GM19099 (cell line): ENCODE data around the gene TBX5.

ENCODE experiments used
- POLR2A ChIP-seq: IDR thresholded peaks from 3 replicates; pipeline ENCODE4 v1.6.1; 2011; ENCODE audit warnings: low read depth; ENCODE audit not compliant: insufficient read length; ENCODE audit errors: extremely low read depth

Gene TBX5

DNA sequence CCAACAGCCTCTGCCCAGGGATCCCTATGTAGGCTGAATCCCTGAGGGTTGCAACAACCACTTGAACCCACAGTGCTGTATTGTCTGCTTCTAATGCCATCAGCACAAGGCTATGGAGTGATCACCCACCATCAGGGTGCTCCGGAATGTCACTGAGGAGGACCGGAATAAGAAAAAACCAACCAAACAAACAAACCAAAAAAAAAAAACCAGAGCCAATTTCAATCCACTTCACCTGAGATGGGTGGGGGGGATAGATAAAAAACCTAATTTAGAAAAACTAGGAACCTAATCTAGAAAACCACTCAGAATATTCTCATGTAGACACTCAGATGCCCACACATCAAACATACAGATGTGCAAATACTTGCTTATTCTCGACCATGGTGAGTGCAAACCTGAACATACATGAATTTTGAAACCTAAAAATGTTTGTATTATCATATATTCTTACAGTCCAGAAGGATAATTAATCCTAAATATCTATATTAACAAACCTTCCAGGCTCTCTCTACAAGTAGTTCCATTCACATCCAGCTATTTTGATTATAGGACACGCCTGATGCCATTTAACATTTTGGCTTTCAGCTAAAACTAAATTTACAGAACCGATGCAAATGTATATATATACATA, 3.7 kb downstream of the TBX5 start:
- no peak for TF ChIP-seq POLR2A

DNA sequence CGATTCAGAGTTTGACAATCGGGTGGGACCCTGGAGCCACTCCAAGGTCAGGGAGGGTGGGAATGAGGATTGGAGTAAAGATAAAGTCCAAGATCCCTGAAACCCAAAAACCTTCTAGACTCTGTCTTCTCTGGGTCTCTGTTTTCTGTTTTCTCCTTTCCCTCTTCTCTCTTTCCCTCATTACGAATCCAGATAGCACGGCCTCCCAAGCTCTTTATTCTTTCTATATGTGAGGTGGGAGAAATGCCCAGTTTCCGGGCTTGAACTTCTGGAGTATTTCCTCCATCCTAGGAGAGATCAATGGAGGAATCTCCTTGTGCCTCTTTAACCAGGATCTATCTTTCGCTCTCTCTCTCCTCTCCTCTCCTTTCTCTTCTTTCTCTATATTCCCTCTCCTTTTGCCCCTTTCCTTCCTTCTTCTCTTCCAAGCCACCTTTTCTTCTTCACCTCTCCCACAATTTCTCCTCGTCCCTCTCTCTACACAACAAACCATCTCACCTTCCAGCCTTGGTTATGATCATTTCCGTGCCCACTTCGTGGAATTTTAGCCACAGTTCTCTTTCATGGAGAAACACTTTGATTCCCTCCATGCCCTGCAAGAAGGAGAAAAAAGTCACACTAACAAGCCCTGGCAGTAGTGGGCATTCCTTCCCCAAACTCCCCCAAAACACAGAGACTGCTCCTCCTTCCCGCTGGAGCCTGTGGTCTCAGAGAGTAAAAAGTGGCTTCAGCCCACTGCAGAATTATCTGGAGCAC, 4.4 kb downstream of the TBX5 start:
- no peak for TF ChIP-seq POLR2A

DNA sequence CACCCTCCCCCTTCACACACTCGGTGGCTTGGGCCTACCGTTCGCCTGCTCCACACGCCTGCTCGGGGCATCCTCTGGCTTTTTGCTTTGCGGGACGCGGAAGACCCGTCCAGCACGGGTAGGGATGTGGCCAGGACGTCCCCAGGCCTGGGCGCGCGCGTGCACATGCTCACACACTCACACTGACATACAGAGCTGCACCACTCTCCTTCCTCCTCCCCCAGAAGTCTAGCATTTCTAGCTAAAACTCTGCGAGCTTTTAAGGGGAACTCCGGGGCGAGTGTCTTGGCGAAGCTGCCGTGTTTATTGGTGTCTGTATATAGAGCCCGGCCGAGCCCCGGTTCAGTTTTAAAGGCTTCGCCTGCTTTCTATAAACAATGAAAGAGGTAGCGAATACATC, 5.0 kb downstream of the TBX5 start:
- no peak for TF ChIP-seq POLR2A

DNA sequence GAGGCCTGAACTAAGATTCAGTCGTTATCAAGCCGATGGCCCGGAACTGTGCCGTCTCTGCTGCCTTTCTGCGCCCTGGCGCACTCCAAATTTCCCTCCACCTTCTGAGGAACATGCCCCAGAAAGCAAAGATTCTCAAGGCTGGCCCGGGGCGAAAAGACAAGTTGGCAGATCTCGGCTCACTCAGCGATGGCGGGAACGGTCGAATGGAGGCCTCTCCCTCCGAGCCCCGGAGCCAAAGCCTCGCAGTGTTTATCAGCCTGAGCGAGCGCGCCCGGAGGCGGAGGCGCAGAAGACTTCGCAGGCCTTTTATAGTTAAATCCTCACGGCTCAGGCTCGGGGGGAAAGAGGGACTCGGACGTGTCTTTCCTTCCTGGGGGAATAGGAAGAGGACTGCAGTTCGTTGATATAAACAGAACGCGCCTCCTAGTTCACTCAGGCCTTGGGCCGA, 5.6 kb downstream of the TBX5 start:
- no peak for TF ChIP-seq POLR2A

DNA sequence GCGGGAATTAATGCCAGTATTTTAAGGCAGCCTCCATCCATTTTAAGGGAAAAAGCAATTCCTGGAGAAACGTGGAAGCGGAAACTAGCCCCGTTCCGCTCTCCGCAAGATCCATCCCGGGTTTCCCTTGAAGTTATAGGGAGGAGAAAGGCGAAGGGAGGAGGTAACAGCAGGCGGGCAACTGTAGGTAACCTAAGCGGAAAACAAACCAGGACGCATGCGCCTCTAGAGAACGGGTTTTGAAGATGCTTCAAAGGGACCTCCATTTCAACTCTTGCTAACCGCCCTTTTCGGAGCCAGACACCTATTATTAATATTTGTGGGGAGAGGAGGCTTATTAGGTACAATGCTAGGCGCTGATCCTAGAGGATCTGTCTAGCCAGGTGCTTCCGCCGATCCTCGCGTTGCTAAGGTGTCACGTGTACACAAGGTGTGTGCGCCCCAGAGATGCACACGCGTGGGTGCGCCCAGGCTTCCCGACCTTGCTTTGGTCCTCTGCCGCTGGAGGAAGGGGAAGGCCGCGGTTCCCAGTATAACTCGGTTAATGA, 6.2 kb downstream of the TBX5 start:
- no peak for TF ChIP-seq POLR2A

DNA sequence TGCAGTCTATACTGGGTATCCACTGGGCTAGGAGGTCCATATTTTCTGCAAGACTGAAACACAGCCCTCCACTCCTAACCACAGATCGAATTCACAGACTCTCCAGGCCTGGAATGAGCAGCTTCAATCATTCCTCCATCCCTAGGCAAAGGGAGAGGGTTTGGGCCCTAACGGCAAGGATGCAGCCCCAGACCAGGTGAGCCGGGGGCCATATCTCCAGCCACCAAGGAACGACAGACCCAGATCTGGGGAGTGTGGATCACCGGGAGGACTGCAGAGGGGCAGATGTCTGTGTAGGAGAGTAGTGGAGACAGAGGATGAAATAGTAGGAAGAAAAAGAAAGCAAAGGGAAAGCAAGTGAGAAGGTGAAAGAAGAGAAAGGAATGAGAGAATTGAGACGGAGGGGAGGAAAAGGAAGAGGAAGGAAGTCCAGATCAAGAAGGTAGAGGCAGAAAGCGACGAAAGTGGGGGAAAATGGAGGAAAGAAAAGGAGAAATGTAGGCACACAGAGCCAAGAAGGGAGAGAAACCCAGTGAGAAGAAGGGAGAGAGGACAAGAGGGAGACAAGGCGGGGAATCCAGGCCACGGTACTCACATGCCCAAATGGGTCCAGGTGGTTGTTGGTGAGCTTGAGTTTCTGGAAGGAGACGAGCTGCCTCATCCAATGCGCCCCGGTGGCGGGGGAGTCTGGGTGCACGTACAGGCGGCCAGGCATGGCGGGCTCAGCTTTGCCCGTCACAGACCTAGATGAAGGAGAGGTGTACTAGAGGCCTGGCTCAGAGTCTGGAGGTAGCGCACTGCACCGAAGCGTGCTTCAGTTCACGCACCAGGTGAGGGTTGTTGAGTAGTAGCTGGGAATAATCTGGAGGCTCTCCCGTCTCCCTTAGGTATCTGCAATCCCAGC, 7.7 kb downstream of the TBX5 start:
- TF ChIP-seq POLR2A = no peak

DNA sequence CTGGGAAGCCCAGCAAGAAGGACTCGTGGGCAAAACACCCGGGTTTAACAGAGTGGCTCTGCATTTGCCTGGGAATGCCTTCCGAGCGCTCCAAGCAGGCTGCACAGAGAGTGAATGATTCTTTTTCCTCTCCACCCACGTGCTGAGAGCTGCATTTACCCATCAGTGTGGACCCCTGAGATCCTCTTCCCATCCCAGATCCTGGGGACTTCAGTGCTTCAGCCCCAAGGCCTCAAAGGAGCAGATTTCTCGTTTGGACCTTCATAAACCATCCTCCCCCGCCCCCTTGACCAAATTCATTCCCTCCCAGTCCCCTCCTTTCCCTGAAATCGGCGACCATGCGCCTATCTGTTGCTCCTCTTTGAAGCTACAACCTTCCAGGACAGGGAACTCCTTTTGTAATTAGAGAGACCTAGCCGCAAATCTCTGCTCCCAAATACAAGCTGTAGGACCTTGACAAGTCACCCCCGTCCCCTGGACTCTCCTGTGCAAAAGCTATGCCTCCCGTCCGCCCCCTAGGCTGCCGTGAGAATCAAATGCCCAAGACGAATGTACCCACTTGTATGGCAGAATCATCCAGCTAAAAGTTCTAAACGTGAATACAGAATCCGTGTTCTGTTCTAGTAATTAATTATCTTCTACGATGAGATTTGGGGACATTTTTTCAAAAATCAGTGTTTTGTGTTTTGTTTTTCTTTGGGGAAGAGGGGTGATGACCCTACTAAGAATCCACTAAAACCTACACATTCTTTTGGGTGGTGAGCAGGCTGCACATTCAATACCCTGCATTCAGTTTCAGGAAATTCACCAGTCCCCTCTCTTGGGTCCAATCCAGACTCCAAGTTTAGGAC, 8.8 kb downstream of the TBX5 start:
- no peak for TF ChIP-seq POLR2A

DNA sequence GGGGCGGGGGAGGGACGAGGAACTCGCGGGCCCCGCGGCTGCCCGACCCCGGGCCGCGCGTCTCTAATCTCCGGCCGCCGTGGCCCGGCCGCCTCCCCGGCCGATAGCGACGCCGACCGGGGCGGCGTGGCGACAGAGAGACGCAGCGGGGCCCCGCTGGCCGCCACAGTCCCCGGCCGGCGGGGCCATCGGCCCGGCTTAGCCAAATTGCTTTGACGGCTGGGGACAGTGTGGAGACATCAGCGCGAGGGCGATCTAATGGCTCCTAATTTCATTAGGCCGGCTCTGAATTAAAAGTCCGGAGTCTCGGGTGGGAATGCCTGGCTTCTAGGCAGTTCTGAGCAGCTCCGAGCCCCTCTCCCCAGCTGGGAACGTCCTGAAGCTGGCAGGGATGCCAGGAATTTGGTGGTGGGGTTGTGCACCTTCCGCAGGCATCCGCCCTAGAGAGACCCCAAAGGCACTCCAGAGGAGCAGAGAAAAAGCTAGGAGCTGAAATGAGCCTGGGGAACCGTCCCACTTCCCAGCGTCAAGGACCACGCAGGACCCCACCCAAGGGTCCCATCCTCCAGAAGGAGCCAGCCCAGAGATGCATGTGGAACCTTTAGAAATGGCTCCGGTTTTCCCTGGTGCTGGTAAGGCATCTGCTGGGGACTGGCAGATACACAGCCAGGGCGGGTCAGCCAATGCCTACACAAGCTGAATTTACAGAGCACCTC, 9.6 kb downstream of the TBX5 start:
- TF ChIP-seq POLR2A = no peak

DNA sequence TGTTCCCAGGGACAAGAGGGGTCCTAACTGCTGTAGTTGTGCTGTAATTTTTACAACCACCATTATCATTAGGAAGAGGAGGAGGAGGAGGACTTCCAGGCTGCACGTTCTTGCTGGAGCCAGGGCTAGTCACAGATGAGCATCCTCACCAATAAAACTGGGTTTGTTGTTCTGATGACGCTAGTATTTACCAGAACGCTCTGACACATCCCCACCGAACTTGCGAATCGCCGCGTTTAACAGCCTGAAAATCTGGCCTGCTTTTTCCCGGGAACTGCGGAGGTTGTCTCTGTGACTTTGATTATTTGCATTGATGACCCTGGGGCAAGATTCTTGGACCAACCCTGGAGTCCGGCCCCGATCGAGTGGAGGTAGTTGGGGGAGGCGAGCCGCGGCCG, 10.2 kb downstream of the TBX5 start:
- no peak for TF ChIP-seq POLR2A

DNA sequence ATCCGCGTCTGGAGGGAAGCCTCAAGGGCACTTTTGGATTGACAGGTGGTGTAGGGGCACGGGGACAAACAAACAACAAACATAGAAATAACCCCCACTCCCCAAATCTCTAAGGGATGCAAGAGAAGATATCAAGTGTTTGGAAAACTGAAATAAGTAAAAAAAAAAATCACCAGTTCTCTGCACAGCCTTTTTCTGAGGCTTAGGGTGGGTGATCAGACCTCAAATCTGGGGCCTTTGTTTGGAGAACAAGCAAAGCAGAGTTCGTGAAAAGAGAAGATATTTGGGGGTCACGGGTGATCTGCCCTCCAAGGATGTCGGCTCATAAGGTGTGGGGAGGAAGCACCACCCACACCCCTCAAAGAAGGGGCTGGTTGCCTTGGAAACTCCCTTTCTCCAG, 10.7 kb downstream of the TBX5 start:
- no peak for TF ChIP-seq POLR2A

DNA sequence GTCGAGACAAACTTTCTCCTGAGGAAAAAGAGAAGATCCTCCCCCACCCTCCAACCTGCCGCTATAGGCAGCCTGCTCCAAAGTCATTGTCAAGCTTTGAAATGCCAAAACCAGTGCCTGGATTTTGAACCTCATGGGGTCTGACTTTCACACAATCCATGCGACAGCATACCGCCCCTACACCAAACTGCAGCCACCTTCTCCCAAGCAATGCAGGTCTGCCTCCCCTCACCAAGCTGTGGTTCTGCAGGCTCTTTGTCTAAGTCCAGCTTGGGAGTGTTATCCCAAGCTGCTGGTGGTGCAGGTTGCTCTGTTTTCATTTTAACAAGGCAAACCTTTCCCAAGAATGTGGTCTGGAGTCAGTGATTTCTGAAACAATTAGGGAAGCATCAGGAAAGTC, 12.4 kb downstream of the TBX5 start:
- no peak for TF ChIP-seq POLR2A

DNA sequence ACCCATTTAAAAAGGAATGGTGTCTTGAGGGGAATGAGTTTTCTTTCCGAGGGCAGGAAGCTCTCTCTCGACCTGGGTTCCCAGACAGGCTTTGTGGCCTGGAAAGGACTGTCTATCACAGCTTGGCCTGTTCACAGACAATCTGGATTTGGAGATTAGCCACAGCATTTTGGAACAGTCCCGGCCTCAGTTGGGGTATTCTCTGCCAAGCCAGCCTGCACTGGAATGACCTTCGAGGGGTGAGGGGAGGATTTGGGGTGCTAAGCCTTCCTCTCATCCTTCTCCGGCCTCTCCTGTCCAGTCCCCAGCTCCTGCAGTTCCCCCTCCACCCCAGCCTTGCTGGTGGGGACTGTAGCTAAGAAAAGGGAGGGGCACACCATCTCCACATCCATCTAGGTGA, 13.0 kb downstream of the TBX5 start:
- TF ChIP-seq POLR2A = no peak

DNA sequence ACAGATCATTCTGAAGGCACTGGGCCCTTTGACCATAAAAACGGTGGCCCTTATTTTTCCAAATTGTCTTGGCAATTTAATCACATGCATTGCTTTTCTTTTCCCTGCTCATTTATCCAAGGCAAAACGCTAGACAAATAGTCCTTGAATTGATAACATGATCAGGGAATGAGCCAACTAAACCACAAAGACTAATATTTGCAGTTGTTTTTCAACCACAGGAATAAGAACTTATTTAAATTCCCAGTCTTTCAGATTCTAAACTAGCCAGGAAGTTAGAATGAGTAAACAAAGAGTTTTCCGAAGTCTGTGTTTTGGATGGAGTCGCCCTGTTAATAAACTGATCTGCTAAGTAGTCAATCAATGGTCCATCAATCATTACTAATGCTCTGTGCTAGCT, 14.9 kb downstream of the TBX5 start:
- no peak for TF ChIP-seq POLR2A

DNA sequence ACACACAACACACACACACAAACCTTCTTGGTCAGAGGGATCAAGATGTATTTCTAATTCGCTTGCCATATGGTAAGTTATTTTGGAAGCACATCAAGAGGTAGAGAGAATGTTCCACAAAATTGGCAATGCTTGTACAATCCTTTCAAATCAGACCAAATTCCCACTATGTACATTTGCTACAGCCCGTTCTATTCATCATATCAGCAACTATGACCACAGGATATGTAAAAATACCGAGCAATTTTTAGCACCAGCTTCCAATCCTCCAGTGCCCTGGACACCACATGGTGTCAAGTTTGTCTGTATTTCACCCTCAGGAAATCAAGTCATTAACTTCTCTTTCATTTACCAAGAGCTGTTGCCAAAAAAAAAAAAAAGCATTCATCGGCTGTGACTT, 21.2 kb downstream of the TBX5 start:
- TF ChIP-seq POLR2A = no peak
